Gastrocnemius medialis (tissue), 4 donors: ENCODE measurements around the gene GPC6. TPM values are rescaled to one million over a fixed set of nuclear protein-coding genes. Genes with fewer than 3 reads are reported as not detected.

Experiments used
- ATAC-seq, 2 donors: fragments of 150-250 bp; one replicate each; pipeline ENCODE4 v1.9.1; 2016
- DNase-seq, 2 donors: peaks; one replicate each; pipeline ENCODE4 v3.0.0-alpha.2; 2019
- H3K27ac ChIP-seq, 4 donors: fragments of 200-600 bp; sonication (generic); 1 replicate in 1 of 4; 2 replicates in 3 of 4; pipeline ENCODE4 v1.5.1; 2016 to 2018; ENCODE audit warnings: mild to moderate bottlenecking in 2 of 4, moderate library complexity in 1 of 4
- H3K27me3 ChIP-seq, 3 donors: fragments of 200-600 bp; sonication (generic) in 2 of 3; 1 replicate in 1 of 3; 2 replicates in 2 of 3; pipeline versions ENCODE4 v1.5.1 to v1.6.0; 2016 to 2019; ENCODE audit warnings: mild to moderate bottlenecking in 1 of 3, moderate library complexity in 1 of 3
- H3K36me3 ChIP-seq, 2 donors: fragments of 200-600 bp; sonication (generic) in 1 of 2; one replicate each; pipeline ENCODE4 v1.5.1; 2017 to 2018
- H3K4me1 ChIP-seq, 2 donors: fragments of 200-600 bp; sonication (generic) in 1 of 2; one replicate each; pipeline ENCODE4 v1.5.1; 2016 to 2017; ENCODE audit warnings: mild to moderate bottlenecking in 2 of 2
- H3K4me3 ChIP-seq, 4 donors: fragments of 200-600 bp; sonication (generic) in 3 of 4; 1 replicate in 1 of 4; 2 replicates in 3 of 4; pipeline ENCODE4 v1.5.1; 2016 to 2019; ENCODE audit warnings: mild to moderate bottlenecking in 2 of 4
- H3K9me3 ChIP-seq, 3 donors: fragments of 200-600 bp; sonication (generic) in 2 of 3; 1 replicate in 1 of 3; 2 replicates in 2 of 3; pipeline ENCODE4 v1.5.1; 2016 to 2019
- POLR2A ChIP-seq, 2 donors: fragments of 450-650 bp; IDR thresholded peaks; one replicate each; pipeline ENCODE4 v1.6.1; 2017; ENCODE audit warnings: antibody characterized with exemption in 2 of 2, mild to moderate bottlenecking in 2 of 2, moderate library complexity in 2 of 2
- in situ Hi-C, 4 donors: fragments of 200-750 bp; cut with MboI; loops; one replicate each; pipeline versions ENCODE4 v1.15.0 to v1.8.0; 2017; ENCODE audit warnings: low sequenced_read_pairs in 4 of 4
- intact Hi-C: fragments of 100-400 bp; cut with DNase I; formaldehyde crosslinking; loops from one replicate; pipeline ENCODE4 v1.15.1; 2023; ENCODE audit warnings: low total_unique reads
- total RNA-seq, 4 donors: library from RNA; depleted of rRNA; stranded (reverse); fragments of >200 nt; gene quantifications; one replicate each; pipeline versions ENCODE4 v1.1.0 to v1.2.3, GENCODE V29; 2016
- TF ChIP-seq, protein P1 (sequence below), 5 experiments: fragments of 450-650 bp in 3 of 5; fragments of 200-600 bp in 2 of 5; sonication (generic) in 2 of 5; IDR thresholded peaks in 4 of 5; conservative IDR thresholded peaks in 1 of 5; 1 replicate in 4 of 5; 2 replicates in 1 of 5; pipeline ENCODE4 v1.5.1; 2016 to 2019; ENCODE audit warnings: antibody characterized with exemption in 5 of 5, mild to moderate bottlenecking in 3 of 5, moderate library complexity in 3 of 5

The GPC6 gene
- total RNA-seq, 4 donors from 2014 or later: 0.47 to 0.88 (median 0.59) TPM

- Histone ChIP-seq H3K4me1 (no peaks in the 10 kb centered on the region), H3K36me3 (no peaks in the 10 kb centered on the region), H3K27me3 (no peaks in the 10 kb centered on the region), H3K9me3 (no peaks in the 10 kb centered on the region), H3K27ac (no peak overlapping the region), H3K4me3 (no peak overlapping the region)
- DNase-seq (no peak), ATAC-seq (no peak)
- no peak for TF ChIP-seq POLR2A (IDR thresholded peaks at IDR 0.05)
- intact Hi-C loops: no loop called here
- in situ Hi-C loops: no loop called here
These were observed 538.5 kb downstream of the GPC6 start for GRCh38 chr13:93765062-93765461.

GRCh38 chr13:93765811-93766210 is 539.2 kb downstream of the GPC6 start:
- Histone ChIP-seq H3K27ac (no peak overlapping the region), H3K4me1 (no peaks in the 10 kb centered on the region), H3K9me3 (no peaks in the 10 kb centered on the region), H3K36me3 (no peaks in the 10 kb centered on the region), H3K4me3 (no peak overlapping the region), H3K27me3 (no peaks in the 10 kb centered on the region)
- in situ Hi-C loops: no loop called here
- TF ChIP-seq POLR2A (IDR thresholded peaks at IDR 0.05): no peak
- TF ChIP-seq, protein P1, sequence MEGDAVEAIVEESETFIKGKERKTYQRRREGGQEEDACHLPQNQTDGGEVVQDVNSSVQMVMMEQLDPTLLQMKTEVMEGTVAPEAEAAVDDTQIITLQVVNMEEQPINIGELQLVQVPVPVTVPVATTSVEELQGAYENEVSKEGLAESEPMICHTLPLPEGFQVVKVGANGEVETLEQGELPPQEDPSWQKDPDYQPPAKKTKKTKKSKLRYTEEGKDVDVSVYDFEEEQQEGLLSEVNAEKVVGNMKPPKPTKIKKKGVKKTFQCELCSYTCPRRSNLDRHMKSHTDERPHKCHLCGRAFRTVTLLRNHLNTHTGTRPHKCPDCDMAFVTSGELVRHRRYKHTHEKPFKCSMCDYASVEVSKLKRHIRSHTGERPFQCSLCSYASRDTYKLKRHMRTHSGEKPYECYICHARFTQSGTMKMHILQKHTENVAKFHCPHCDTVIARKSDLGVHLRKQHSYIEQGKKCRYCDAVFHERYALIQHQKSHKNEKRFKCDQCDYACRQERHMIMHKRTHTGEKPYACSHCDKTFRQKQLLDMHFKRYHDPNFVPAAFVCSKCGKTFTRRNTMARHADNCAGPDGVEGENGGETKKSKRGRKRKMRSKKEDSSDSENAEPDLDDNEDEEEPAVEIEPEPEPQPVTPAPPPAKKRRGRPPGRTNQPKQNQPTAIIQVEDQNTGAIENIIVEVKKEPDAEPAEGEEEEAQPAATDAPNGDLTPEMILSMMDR (IDR thresholded peaks at IDR 0.05 in 4 of 5, conservative IDR thresholded peaks at IDR 0.05 in 1 of 5): no peak
- DNase-seq: no peak
- no peak for ATAC-seq
- intact Hi-C loops: no loop called here

DNA sequence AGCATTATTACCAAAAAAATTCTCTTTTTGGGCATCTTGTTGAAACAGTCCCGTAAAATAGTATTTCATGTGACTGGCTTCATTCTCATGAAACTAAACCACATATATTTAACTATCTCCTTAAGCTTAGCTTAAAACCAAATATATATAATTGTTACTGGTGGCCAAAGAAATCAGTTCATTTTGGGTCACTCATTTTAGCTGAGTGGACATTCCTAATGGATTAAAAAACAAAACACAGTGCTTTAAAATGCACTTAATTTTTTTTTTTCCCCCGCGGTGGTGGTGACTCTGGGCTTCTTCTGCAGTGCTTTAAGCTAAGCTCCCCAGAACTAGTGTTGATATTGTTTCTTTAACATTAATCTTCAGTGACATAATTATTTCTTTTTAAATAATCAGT is 540.1 kb downstream of the GPC6 start:
- no peaks in the 10 kb centered on the region for H3K27me3 ChIP-seq
- in situ Hi-C loops: no loop called here

GRCh38 chr13:93767180-93767916 is 540.7 kb downstream of the GPC6 start:
- Histone ChIP-seq H3K36me3 (no peaks in the 10 kb centered on the region), H3K4me1 (no peaks in the 10 kb centered on the region), H3K27ac (no peak overlapping the region), H3K4me3 (no peak overlapping the region), H3K27me3 (no peaks in the 10 kb centered on the region), H3K9me3 (no peaks in the 10 kb centered on the region)
- intact Hi-C loops (no loop called here), in situ Hi-C loops (no loop called here)
- DNase-seq (no peak), ATAC-seq (no peak)
- no peak for TF ChIP-seq POLR2A (IDR thresholded peaks at IDR 0.05)
- TF ChIP-seq, protein P1 (IDR thresholded peaks at IDR 0.05 in 4 of 5, conservative IDR thresholded peaks at IDR 0.05 in 1 of 5): no peak

More for the DNA sequence above, 540.1 kb downstream of the GPC6 start:
- no peaks in the 10 kb centered on the region for H3K4me1 ChIP-seq
- H3K9me3 ChIP-seq: no peaks in the 10 kb centered on the region
- intact Hi-C loops: no loop called here
- no peak overlapping the region for H3K27ac ChIP-seq
- TF ChIP-seq, protein P1 (IDR thresholded peaks at IDR 0.05 in 4 of 5, conservative IDR thresholded peaks at IDR 0.05 in 1 of 5): no peak
- TF ChIP-seq POLR2A (IDR thresholded peaks at IDR 0.05): no peak
- no peaks in the 10 kb centered on the region for H3K36me3 ChIP-seq
- H3K4me3 ChIP-seq: no peak overlapping the region
- ATAC-seq (no peak), DNase-seq (no peak)

DNA sequence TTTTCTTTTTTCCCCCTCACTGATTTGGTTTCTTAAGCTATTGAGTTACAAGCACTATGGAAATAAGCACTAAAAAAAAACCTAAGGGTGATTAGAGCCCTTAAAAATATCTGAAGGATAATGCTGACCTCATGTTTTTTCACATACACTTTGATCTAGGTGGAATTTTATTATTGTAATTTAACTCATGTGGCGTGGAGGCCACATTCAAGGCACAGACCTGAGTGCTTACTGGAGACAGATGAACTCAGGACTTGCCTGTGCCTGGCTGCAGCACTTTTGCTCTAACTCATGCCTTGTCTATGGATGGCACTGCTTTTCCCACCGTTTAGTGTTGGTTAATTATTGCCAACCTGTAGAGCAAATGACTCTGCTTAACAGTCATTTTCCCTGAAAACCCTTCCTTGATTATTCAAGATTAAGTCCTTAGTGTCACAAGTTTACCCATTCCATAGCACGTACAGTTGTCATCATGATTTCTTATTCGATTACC is 541.4 kb downstream of the GPC6 start:
- TF ChIP-seq POLR2A (IDR thresholded peaks at IDR 0.05): no peak
- TF ChIP-seq, protein P1 (IDR thresholded peaks at IDR 0.05 in 4 of 5, conservative IDR thresholded peaks at IDR 0.05 in 1 of 5): no peak
- Histone ChIP-seq H3K36me3 (no peaks in the 10 kb centered on the region), H3K27me3 (no peaks in the 10 kb centered on the region), H3K9me3 (no peaks in the 10 kb centered on the region), H3K27ac (no peak overlapping the region), H3K4me3 (no peak overlapping the region), H3K4me1 (no peaks in the 10 kb centered on the region)
- in situ Hi-C loops: no loop called here
- intact Hi-C loops: no loop called here
- DNase-seq (no peak), ATAC-seq (no peak)
